Measurements from ENCODE around the gene PDCD11. TPM values are rescaled to one million over a fixed set of nuclear protein-coding genes. Genes with fewer than 3 reads are reported as not detected.

Gene PDCD11
- total RNA-seq, 1 donor from 2014 or later: 72.8 TPM

GRCh38 chr10:103441611-103442010, 45.2 kb downstream of the PDCD11 start:
- Histone ChIP-seq H3K9ac (ENCODE audit: low read length) (no peak overlapping the region), H3K4me1 (ENCODE audit: insufficient read depth, low read length) (peaks cover 21% of the 10 kb centered on the region), H3K27ac (ENCODE audit: low read depth, low read length) (peak overlapping the region; percentile 31), H3K4me2 (ENCODE audit: low read length) (peak overlapping the region; percentile 48), H3K79me2 (ENCODE audit: insufficient read depth, low read length) (no peaks in the 10 kb centered on the region), H2AFZ (ENCODE audit: low read depth, low read length) (no peak overlapping the region), H4K20me1 (ENCODE audit: insufficient read depth, low read length) (peaks cover 61% of the 10 kb centered on the region), H3K27me3 (ENCODE audit: insufficient read depth, low read length) (no peaks in the 10 kb centered on the region), H3K4me3 (ENCODE audit: insufficient read depth, low read depth, low read length) (no peak overlapping the region), H3K9me3 (ENCODE audit: insufficient read depth, low read depth, low read length) (no peaks in the 10 kb centered on the region), H3K36me3 (ENCODE audit: insufficient read depth, low read length) (peaks cover 58% of the 10 kb centered on the region)
- Mint-ChIP-seq H3K4me3 (ENCODE audit: unreplicated experiment) (peak overlapping the region; percentile 14), H3K4me1 (ENCODE audit: low read depth, unreplicated experiment) (peaks cover 36% of the 10 kb centered on the region), H3K27me3 (ENCODE audit: low read depth, unreplicated experiment) (no peaks in the 10 kb centered on the region), H3K27ac (ENCODE audit: unreplicated experiment) (peak overlapping the region; percentile 86), H3K36me3 (ENCODE audit: low read depth, unreplicated experiment) (peaks cover 58% of the 10 kb centered on the region), H3K9me3 (ENCODE audit: unreplicated experiment) (no peaks in the 10 kb centered on the region)
- no peak for DNase-seq (ENCODE audit: low read depth)
- no peak for FAIRE-seq
- TF ChIP-seq EZH2 (IDR thresholded peaks at IDR 0.05; ENCODE audit: insufficient read depth, low read length) (no peak), CTCF (IDR thresholded peaks at IDR 0.05; ENCODE audit: insufficient read depth, low read depth, low read length) (no peak)

GRCh38 chr10:103442031-103442461, 45.6 kb downstream of the PDCD11 start:
- H3K36me3 Mint-ChIP-seq (ENCODE audit: low read depth, unreplicated experiment): peaks cover 61% of the 10 kb centered on the region
- peak overlapping the region; percentile 86 for H3K27ac Mint-ChIP-seq (ENCODE audit: unreplicated experiment)
- DNase-seq (ENCODE audit: low read depth) (peak; percentile 62), FAIRE-seq (no peak)
- Histone ChIP-seq H2AFZ (ENCODE audit: low read depth, low read length) (no peak overlapping the region), H4K20me1 (ENCODE audit: insufficient read depth, low read length) (peaks cover 60% of the 10 kb centered on the region), H3K27ac (ENCODE audit: low read depth, low read length) (peak overlapping the region; percentile 42), H3K9me3 (ENCODE audit: insufficient read depth, low read depth, low read length) (no peaks in the 10 kb centered on the region), H3K4me2 (ENCODE audit: low read length) (peak overlapping the region; percentile 48), H3K4me3 (ENCODE audit: insufficient read depth, low read depth, low read length) (no peak overlapping the region), H3K36me3 (ENCODE audit: insufficient read depth, low read length) (peaks cover 56% of the 10 kb centered on the region), H3K9ac (ENCODE audit: low read length) (no peak overlapping the region), H3K27me3 (ENCODE audit: insufficient read depth, low read length) (no peaks in the 10 kb centered on the region), H3K4me1 (ENCODE audit: insufficient read depth, low read length) (peaks cover 21% of the 10 kb centered on the region), H3K79me2 (ENCODE audit: insufficient read depth, low read length) (no peaks in the 10 kb centered on the region)
- TF ChIP-seq EZH2 (IDR thresholded peaks at IDR 0.05; ENCODE audit: insufficient read depth, low read length): no peak
- no peak for TF ChIP-seq CTCF (IDR thresholded peaks at IDR 0.05; ENCODE audit: insufficient read depth, low read depth, low read length)
- no peaks in the 10 kb centered on the region for H3K27me3 Mint-ChIP-seq (ENCODE audit: low read depth, unreplicated experiment)
- H3K4me1 Mint-ChIP-seq (ENCODE audit: low read depth, unreplicated experiment): peaks cover 36% of the 10 kb centered on the region
- no peaks in the 10 kb centered on the region for H3K9me3 Mint-ChIP-seq (ENCODE audit: unreplicated experiment)
- peak overlapping the region; percentile 47 for H3K4me3 Mint-ChIP-seq (ENCODE audit: unreplicated experiment)

GRCh38 chr10:103443475-103444185, 47.2 kb downstream of the PDCD11 start:
- peaks cover 46% of the 10 kb centered on the region for H3K36me3 ChIP-seq (ENCODE audit: insufficient read depth, low read length)
- Mint-ChIP-seq H3K27ac (ENCODE audit: unreplicated experiment) (no peak overlapping the region), H3K9me3 (ENCODE audit: unreplicated experiment) (no peaks in the 10 kb centered on the region), H3K36me3 (ENCODE audit: low read depth, unreplicated experiment) (peaks cover 51% of the 10 kb centered on the region), H3K4me1 (ENCODE audit: low read depth, unreplicated experiment) (peaks cover 37% of the 10 kb centered on the region), H3K4me3 (ENCODE audit: unreplicated experiment) (no peak overlapping the region), H3K27me3 (ENCODE audit: low read depth, unreplicated experiment) (no peaks in the 10 kb centered on the region)
- DNase-seq (ENCODE audit: low read depth): no peak
- no peak overlapping the region for H3K4me2 ChIP-seq (ENCODE audit: low read length)
- no peak for FAIRE-seq
- H3K27ac ChIP-seq (ENCODE audit: low read depth, low read length): no peak overlapping the region
- H3K9ac ChIP-seq (ENCODE audit: low read length): no peak overlapping the region
- H3K27me3 ChIP-seq (ENCODE audit: insufficient read depth, low read length): no peaks in the 10 kb centered on the region
- no peaks in the 10 kb centered on the region for H3K79me2 ChIP-seq (ENCODE audit: insufficient read depth, low read length)
- H3K4me1 ChIP-seq (ENCODE audit: insufficient read depth, low read length): peaks cover 23% of the 10 kb centered on the region
- no peak overlapping the region for H2AFZ ChIP-seq (ENCODE audit: low read depth, low read length)
- H3K4me3 ChIP-seq (ENCODE audit: insufficient read depth, low read depth, low read length): no peak overlapping the region
- H4K20me1 ChIP-seq (ENCODE audit: insufficient read depth, low read length): peaks cover 58% of the 10 kb centered on the region
- TF ChIP-seq EZH2 (IDR thresholded peaks at IDR 0.05; ENCODE audit: insufficient read depth, low read length): no peak
- no peak for TF ChIP-seq CTCF (IDR thresholded peaks at IDR 0.05; ENCODE audit: insufficient read depth, low read depth, low read length)
- H3K9me3 ChIP-seq (ENCODE audit: insufficient read depth, low read depth, low read length): no peaks in the 10 kb centered on the region

All from astrocyte (in vitro differentiated cells and primary cell).